Activated naive CD8-positive, alpha-beta T cell treated with anti-CD3 and anti-CD28 coated beads, Interleukin-2, amount 50 U/mL, for 24 hours (primary cell): Measurements from ENCODE around the gene ARHGAP15.
"Not testable (repeated sequence)": the region's sequence is repeated elsewhere in the genome, so short reads cannot be mapped to it uniquely, and the experiment has no call there.

Experiments used
- ATAC-seq: fragments of 150-1000 bp; cut with Tn5 transposase; one replicate; pipeline ENCODE4 v1.10.0; 2021
- DNase-seq: peaks from one replicate; pipeline ENCODE4 v3.0.0; 2021
- H3K27ac Mint-ChIP-seq: one replicate; pipeline ENCODE4 v1.8.0; 2021; ENCODE audit warnings: mild to moderate bottlenecking, mixed read lengths
- H3K27me3 Mint-ChIP-seq: one replicate; pipeline ENCODE4 v1.8.0; 2021; ENCODE audit warnings: mixed read lengths
- H3K36me3 Mint-ChIP-seq: one replicate; pipeline ENCODE4 v1.8.0; 2021; ENCODE audit warnings: low read depth, mixed read lengths
- H3K4me1 Mint-ChIP-seq: one replicate; pipeline ENCODE4 v1.8.0; 2021; ENCODE audit warnings: mixed read lengths
- H3K4me3 Mint-ChIP-seq: one replicate; pipeline ENCODE4 v1.8.0; 2021; ENCODE audit warnings: mild to moderate bottlenecking, moderate library complexity, mixed read lengths
- H3K9me3 Mint-ChIP-seq: one replicate; pipeline ENCODE4 v1.8.0; 2021; ENCODE audit warnings: mixed read lengths

Gene ARHGAP15

DNA sequence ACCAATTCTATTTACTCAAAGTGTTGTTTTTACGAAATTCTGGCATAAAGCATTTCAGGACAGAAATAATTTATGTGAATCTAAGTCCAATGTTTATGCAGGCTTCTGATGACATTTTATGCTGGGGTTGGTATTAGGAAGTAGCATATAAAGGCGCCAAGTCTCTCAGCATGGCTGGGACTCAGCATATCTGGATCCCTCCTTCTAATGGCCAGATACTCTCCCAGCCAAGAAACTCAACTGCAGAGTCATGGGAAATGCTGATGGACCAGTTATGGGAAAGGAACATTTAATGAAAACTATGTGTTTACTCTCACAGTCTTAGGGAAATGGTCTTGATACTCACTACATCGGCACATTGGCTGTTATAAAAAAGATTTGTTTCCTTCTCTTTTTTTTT lies 392.2 kb downstream of the ARHGAP15 start:
- H3K27me3 Mint-ChIP-seq: no peaks in the 10 kb centered on the region
- DNase-seq: no peak
- peaks cover 44% of the 10 kb centered on the region for H3K36me3 Mint-ChIP-seq
- H3K4me3 Mint-ChIP-seq: no peak overlapping the region
- no peak for ATAC-seq
- no peak overlapping the region for H3K27ac Mint-ChIP-seq
- H3K9me3 Mint-ChIP-seq: peaks cover under 1% of the 10 kb centered on the region
- peaks cover 34% of the 10 kb centered on the region for H3K4me1 Mint-ChIP-seq

DNA sequence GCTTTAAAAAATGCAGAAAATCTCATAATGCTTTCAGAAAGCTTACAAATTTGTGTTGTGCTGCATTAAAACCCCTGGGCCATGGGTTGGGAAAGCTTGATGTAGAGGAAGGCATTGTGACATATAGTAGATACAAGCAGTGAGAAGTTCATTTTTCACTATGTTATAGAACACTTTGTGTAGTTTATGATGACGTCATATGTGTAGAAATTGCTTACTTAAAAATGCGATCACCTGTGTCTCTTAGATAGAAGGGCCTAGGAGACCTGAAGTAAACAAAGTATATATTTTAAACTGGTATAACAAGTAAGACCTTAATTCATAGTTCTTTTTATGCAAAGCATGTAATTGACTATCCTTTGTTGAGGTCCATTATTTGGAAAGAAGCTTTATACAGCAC lies 393.5 kb downstream of the ARHGAP15 start:
- Mint-ChIP-seq H3K4me1 (peaks cover 34% of the 10 kb centered on the region), H3K4me3 (no peak overlapping the region), H3K27ac (no peak overlapping the region), H3K27me3 (no peaks in the 10 kb centered on the region), H3K9me3 (no peaks in the 10 kb centered on the region), H3K36me3 (peaks cover 37% of the 10 kb centered on the region)
- ATAC-seq (no peak), DNase-seq (no peak)

DNA sequence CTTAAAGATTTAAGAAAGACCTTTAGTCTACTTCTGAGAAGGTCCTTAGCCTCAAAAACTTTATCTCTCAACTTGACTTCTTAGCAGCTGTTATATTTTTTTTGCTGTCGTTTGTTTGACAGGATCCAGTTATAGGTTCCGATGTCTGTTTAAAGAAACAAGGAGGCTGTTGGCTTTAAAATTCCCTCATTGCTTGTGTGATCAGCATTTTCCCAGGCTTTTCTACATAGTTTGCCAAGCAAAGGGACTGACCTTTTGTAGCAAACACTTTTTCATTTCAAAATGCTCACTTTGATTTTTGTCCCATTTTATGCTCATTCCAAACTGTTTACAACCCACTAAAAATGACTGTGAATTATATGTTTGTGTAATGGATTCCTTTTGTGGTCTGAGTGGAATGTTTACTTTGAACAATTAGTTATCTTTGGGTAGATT lies 394.9 kb downstream of the ARHGAP15 start:
- peaks cover 42% of the 10 kb centered on the region for H3K4me1 Mint-ChIP-seq
- H3K4me3 Mint-ChIP-seq: no peak overlapping the region
- ATAC-seq (no peak), DNase-seq (no peak)
- no peak overlapping the region for H3K27ac Mint-ChIP-seq
- H3K27me3 Mint-ChIP-seq: no peaks in the 10 kb centered on the region
- peaks cover 4% of the 10 kb centered on the region for H3K9me3 Mint-ChIP-seq
- peaks cover 38% of the 10 kb centered on the region for H3K36me3 Mint-ChIP-seq

DNA sequence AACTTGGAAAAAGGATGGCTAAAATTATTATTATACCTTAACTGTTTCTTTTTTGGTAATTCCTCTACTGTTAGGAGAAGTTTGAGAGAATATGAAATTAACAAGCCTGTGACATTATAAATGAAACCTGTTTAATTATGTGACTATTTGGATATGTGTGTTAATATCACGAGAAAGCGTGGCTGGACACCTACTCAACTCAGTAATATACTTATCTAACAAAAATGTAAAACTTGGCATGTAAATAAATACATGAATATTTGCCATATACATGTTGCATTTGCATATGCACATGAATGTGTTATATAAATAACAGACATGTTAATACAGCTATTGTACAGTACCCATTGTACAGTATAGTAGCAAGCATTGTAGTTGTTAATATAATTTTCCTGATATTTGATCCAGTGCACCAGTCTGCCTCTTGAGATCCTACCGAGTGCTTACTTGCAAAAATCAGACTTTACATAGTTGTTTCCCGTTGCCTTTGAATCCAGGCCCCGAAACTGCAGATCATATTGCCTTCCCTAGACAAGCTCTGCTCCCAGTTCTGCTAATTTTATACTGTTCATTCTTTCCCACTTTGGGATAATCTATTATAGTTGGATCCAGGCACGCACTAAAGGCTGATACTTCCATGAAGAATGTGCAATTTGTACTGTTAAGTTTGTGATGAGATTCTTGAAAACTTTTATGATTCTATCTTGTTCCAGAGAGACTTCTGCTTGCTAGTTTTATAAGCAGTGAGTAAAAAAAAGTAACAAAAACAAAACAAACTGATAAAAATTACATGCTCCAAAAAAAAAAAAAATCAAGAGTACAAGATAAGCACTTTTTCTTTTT lies 395.6 kb downstream of the ARHGAP15 start:
- H3K4me1 Mint-ChIP-seq: peaks cover 43% of the 10 kb centered on the region
- no peak overlapping the region for H3K4me3 Mint-ChIP-seq
- DNase-seq: no peak
- peaks cover 5% of the 10 kb centered on the region for H3K9me3 Mint-ChIP-seq
- no peaks in the 10 kb centered on the region for H3K27me3 Mint-ChIP-seq
- peak overlapping the region; percentile 11 for H3K27ac Mint-ChIP-seq
- peaks cover 34% of the 10 kb centered on the region for H3K36me3 Mint-ChIP-seq
- ATAC-seq: no peak

DNA sequence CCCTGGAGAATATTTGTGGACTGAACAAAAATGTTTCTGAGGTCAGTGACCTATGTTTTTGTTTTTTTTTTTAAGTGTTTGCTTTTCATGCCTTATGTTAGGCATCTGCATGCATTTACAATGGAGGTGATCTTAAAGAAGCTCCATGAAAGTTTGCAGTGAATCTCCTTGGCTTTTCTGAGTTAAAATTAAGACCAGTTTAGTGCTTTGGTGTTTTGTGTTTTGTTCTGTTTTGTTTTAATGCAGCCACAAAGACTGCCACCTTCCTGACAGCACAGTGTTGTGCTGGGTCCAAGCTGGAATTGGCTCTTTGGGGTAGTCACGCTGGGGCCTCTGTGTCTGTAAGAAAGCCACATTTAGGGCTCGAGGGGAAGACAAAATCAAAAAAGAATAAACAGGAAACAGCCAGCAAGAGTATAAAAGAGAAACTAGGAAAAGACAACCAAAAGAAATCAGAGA lies 396.2 kb downstream of the ARHGAP15 start:
- ATAC-seq (no peak), DNase-seq (no peak)
- Mint-ChIP-seq H3K27ac (peak overlapping the region; percentile 4), H3K4me1 (peaks cover 43% of the 10 kb centered on the region), H3K9me3 (peaks cover 5% of the 10 kb centered on the region), H3K4me3 (peak overlapping the region; percentile 2), H3K36me3 (peaks cover 32% of the 10 kb centered on the region), H3K27me3 (no peaks in the 10 kb centered on the region)

DNA sequence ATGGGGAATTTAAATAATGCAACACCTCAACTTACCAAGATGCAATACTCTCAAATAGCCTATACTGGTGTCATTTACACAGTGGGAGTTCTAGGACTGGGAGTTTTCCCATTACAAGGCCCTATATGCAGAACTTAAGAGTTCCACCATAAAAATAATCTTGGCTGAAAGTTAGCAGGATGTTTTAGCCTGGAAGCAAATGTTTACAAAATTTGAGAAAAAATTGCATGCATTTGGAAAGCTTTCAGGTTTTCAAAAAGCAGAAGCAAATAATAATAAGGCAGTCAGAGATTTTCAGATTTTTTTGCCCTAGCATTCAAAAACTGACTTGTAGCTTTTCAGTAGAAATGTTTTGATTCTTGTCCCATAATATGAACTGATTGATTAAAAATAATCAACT lies 397.3 kb downstream of the ARHGAP15 start:
- H3K9me3 Mint-ChIP-seq: peaks cover 5% of the 10 kb centered on the region
- peaks cover 43% of the 10 kb centered on the region for H3K4me1 Mint-ChIP-seq
- H3K4me3 Mint-ChIP-seq: no peak overlapping the region
- H3K27me3 Mint-ChIP-seq: no peaks in the 10 kb centered on the region
- H3K36me3 Mint-ChIP-seq: peaks cover 27% of the 10 kb centered on the region
- no peak overlapping the region for H3K27ac Mint-ChIP-seq
- no peak for DNase-seq
- no peak for ATAC-seq

DNA sequence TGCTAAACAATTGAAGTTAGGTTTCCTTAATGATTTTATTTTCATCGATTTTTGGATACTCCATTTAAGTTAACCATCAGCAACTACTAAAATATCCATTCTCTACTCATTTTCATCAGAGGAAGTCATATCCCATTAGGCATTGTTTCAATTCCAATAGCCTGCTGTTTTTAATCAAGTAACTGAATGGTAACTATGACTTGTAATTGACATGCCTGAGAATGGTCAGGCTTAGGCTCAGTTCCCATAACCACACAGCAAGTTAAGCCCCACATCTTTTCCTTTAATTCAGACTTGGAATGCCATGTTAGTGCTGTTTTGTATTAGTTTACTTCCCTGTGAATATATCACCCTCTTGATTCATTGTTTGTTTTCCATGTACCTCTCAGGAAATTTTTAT lies 398.8 kb downstream of the ARHGAP15 start:
- Mint-ChIP-seq H3K4me1 (peaks cover 35% of the 10 kb centered on the region), H3K27me3 (no peaks in the 10 kb centered on the region), H3K27ac (no peak overlapping the region), H3K36me3 (peaks cover 22% of the 10 kb centered on the region), H3K4me3 (no peak overlapping the region), H3K9me3 (peaks cover 6% of the 10 kb centered on the region)
- no peak for ATAC-seq
- no peak for DNase-seq

DNA sequence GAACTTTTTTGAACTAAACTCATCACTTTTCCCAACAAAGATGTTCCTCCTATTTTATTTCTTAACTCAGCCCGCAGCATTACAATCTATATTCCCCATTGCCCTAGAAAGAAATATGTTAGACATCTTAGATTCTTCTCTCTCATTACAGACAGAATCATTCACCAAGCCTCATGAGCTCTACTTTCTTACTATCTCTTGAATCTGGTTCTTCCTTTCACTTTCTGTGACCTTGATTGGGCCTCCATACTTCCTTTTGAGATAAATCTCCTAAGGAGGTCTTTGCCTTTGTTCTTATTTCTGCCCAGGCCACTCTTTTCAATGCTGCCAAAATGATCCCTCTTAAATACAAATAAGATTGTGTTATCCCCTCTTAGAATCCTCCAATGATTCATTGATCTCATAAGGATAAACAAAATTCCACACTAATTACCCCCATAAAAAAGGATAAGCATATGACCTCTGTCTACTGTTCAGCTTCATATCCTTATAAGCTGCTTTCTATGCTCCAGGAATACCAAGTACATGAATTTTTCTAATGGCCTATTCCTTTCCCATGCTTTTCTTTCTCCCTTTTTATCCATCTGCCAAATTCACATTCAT lies 400.0 kb downstream of the ARHGAP15 start:
- Mint-ChIP-seq H3K4me1 (peaks cover 28% of the 10 kb centered on the region), H3K9me3 (peaks cover 17% of the 10 kb centered on the region), H3K36me3 (peaks cover 33% of the 10 kb centered on the region), H3K27me3 (no peaks in the 10 kb centered on the region), H3K4me3 (no peak overlapping the region), H3K27ac (peak overlapping the region; percentile 8)
- ATAC-seq: no peak
- DNase-seq: no peak

DNA sequence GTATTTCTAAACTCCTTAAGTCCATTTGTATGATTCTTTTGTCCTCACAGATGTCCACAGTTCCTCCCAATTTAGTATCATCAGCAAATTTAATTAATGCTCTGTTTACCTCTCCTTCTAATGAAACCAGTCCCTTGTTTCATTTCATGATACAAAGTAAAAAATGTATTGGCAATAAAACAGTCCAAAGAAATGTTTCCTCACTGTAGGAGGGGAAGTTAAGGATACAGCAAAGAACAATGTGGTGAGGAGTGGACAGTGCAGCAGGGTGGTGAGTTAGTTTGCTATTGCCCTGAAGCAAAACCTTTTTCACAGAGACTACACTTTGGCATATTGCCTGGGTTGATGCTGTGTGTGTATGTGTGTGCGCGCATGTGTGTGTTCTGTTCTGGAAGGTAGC lies 401.5 kb downstream of the ARHGAP15 start:
- Mint-ChIP-seq H3K36me3 (peaks cover 42% of the 10 kb centered on the region), H3K4me3 (no peak overlapping the region), H3K9me3 (peaks cover 25% of the 10 kb centered on the region), H3K27me3 (no peaks in the 10 kb centered on the region), H3K4me1 (peaks cover 12% of the 10 kb centered on the region), H3K27ac (no peak overlapping the region)
- DNase-seq: no peak
- no peak for ATAC-seq

DNA sequence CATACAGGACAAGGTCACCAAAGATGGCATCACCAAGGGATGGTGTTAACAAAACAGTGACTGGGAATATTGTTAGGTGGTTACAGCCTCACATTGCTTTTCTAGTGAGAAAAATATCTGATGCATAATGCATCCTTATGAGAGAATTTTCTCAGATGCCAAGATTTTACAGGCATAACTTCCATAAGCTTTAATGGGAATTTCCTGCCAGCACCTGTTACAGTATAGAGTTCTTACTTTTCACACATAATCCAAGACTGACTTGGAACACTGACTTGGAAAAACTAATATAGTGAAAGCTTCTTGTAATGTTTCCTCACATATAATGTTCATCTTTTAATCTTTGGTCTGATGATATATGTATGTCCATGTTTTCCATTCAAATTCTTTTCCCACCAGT lies 402.8 kb downstream of the ARHGAP15 start:
- no peak overlapping the region for H3K4me3 Mint-ChIP-seq
- peaks cover 30% of the 10 kb centered on the region for H3K9me3 Mint-ChIP-seq
- DNase-seq (no peak), ATAC-seq (no peak)
- H3K36me3 Mint-ChIP-seq: peaks cover 49% of the 10 kb centered on the region
- H3K27me3 Mint-ChIP-seq: no peaks in the 10 kb centered on the region
- H3K27ac Mint-ChIP-seq: no peak overlapping the region
- H3K4me1 Mint-ChIP-seq: peaks cover 11% of the 10 kb centered on the region

DNA sequence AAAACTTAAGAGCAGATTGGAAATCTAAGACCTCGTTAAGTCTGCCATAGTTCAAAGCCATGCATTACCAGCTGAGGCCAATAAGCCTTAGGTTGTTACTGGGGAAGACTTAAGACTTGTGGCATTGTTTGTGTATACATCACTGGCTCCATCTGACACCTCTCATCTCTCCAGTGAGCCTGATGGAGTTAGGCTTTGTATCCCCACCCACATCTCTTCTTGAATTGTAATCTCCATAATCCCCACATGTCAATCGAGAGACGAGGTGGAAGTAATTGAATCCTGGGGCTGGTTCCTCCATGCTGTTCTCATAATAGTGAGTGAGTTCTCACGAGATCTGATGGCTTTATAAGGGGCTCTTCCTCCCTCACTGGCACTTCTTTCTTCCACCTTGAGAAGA lies 404.6 kb downstream of the ARHGAP15 start:
- Mint-ChIP-seq H3K4me3 (no peak overlapping the region), H3K27ac (no peak overlapping the region), H3K27me3 (no peaks in the 10 kb centered on the region), H3K4me1 (peaks cover 7% of the 10 kb centered on the region), H3K9me3 (peaks cover 29% of the 10 kb centered on the region), H3K36me3 (peaks cover 50% of the 10 kb centered on the region)
- no peak for ATAC-seq
- DNase-seq: no peak

DNA sequence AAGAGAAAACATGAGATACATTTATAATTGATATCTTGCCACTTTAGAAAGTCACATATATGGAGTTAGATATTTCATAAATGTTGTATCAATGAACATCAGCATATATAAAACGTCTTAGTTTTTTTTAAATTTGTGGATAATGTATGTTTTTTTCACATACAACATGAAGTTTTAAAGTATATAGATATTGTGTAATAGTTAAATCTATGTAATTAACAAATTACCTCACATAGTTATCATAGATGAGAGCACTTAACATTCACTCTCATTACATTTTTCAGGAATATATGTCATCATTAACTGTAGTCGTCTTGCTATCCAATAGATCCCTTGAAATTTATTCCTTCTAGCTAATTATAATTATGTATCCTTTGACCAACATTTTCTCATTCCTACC lies 406.6 kb downstream of the ARHGAP15 start:
- Mint-ChIP-seq H3K36me3 (peaks cover 47% of the 10 kb centered on the region), H3K9me3 (peaks cover 27% of the 10 kb centered on the region), H3K27ac (no peak overlapping the region), H3K27me3 (no peaks in the 10 kb centered on the region), H3K4me3 (no peak overlapping the region), H3K4me1 (peaks cover 2% of the 10 kb centered on the region)
- DNase-seq (no peak), ATAC-seq (no peak)

DNA sequence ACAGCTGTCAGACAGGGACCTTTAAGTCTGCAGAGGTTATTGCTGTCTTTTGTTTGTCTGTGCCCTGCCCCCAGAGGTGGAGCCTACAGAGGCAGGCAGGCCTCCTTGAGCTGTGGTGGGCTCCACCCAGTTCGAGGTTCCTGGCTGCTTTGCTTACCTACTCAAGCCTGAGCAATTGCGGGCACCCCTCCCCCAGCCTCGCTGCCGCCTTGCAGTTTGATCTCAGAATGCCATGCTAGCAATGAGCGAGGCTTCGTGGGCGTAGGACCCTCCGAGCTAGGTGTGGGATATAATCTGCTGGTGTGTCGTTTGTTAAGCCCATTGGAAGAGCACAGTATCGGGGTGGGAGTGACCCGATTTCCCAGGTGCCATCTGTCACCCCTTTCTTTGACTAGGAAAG lies 412.7 kb downstream of the ARHGAP15 start:
- not testable (repeated sequence) for H3K9me3 Mint-ChIP-seq, ATAC-seq, H3K4me3 Mint-ChIP-seq, DNase-seq, H3K27ac Mint-ChIP-seq, H3K27me3 Mint-ChIP-seq
- H3K36me3 Mint-ChIP-seq: peaks cover 29% of the 10 kb centered on the region
- peaks cover 27% of the 10 kb centered on the region for H3K4me1 Mint-ChIP-seq

DNA sequence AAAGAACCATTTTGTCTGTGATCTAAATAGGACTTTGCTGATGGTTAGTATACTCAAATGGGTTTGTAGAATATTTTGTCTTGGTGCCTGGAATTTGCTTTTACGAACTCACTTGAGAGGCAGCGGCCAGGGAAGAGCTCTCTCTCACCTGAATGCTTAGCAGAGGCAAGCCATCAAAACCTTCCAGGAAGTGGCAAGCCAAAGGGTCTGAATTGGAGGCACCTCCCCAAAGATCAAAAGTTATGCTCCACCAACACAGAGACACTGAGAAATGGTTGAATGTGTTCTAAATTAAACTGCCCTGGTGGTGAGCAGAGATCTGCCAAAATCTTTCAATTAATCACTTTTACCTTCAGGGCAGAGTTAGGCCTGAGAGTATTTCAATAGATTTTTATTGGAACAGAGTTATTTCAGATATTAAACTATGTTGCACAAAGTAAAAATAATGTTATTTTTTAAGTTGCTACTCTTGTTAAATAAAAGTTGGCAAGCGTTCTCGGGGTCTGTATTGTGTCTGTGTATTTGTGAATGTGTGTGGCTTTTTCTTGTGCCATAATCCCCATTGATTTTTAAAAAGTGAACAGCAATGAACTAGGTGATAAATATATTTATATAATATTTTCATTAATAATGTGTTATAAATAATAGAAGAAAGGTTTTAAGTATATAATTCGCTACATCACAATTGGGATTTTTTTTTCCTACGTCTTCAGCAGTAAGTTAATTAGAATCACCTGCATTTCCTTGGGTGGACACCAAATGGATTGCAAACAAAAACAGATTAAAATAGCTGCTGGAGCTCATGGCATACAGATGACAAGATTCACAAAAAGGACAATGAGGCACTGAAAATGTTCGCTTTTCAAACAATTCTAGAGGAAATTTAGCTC lies 416.1 kb downstream of the ARHGAP15 start:
- H3K27ac Mint-ChIP-seq: no peak overlapping the region
- H3K9me3 Mint-ChIP-seq: peaks cover 5% of the 10 kb centered on the region
- H3K4me3 Mint-ChIP-seq: no peak overlapping the region
- no peaks in the 10 kb centered on the region for H3K27me3 Mint-ChIP-seq
- peaks cover 20% of the 10 kb centered on the region for H3K36me3 Mint-ChIP-seq
- peaks cover 27% of the 10 kb centered on the region for H3K4me1 Mint-ChIP-seq
- ATAC-seq: no peak
- DNase-seq: no peak

DNA sequence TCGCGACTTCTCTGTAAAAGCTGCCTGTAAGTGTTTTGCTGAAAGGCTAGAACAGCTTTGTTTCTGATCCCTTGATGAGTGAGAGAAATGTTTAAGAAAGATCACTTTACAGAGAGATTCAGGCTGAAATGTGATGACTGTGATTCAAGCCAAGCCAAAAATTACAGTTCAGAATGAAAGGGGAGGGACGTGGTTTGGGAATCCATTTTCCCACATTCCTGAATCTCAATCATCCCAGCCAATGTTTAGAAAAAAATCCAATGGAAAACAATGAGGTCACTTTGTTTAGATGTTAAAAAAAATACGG lies 416.7 kb downstream of the ARHGAP15 start:
- DNase-seq (no peak), ATAC-seq (no peak)
- H3K27ac Mint-ChIP-seq: no peak overlapping the region
- H3K4me1 Mint-ChIP-seq: peaks cover 24% of the 10 kb centered on the region
- H3K27me3 Mint-ChIP-seq: no peaks in the 10 kb centered on the region
- peaks cover 3% of the 10 kb centered on the region for H3K9me3 Mint-ChIP-seq
- H3K4me3 Mint-ChIP-seq: no peak overlapping the region
- H3K36me3 Mint-ChIP-seq: peaks cover 15% of the 10 kb centered on the region
